HepG2 (cell line): Measurements from ENCODE around the gene STK11. TPM values are rescaled to one million over a fixed set of nuclear protein-coding genes. Genes with fewer than 3 reads are reported as not detected.

Experiments used
- HMGXB4 ChIP-seq, 2 experiments: sonication (generic) in 1 of 2; formaldehyde crosslinking in 1 of 2; IDR thresholded peaks; 2 replicates each; pipeline versions ENCODE4 v1.4.0 to v1.6.1; 2018 to 2020; ENCODE audit warnings: missing genetic modification reagents in 2 of 2, borderline replicate concordance in 1 of 2, low read depth in 1 of 2, mild to moderate bottlenecking in 1 of 2, missing biosample characterization in 1 of 2
- HNF4G ChIP-seq, 2 experiments: sonication (generic) in 1 of 2; formaldehyde crosslinking in 1 of 2; IDR thresholded peaks; 2 replicates each; pipeline versions ENCODE4 v1.4.0 to v1.6.1; 2011 to 2020; ENCODE audit warnings: borderline replicate concordance in 2 of 2, low read depth in 2 of 2, mild to moderate bottlenecking in 2 of 2, low read length in 1 of 2, missing genetic modification reagents in 1 of 2, moderate library complexity in 1 of 2
- KLF11 ChIP-seq: IDR thresholded peaks from 2 replicates; pipeline ENCODE4 v1.6.1; 2016; ENCODE audit warnings: missing compliant biosample characterization
- POGZ ChIP-seq: sonication (generic); formaldehyde crosslinking; IDR thresholded peaks from 2 replicates; pipeline ENCODE4 v1.4.0; 2020; ENCODE audit warnings: mild to moderate bottlenecking, missing genetic modification reagents
- SMC3 ChIP-seq: IDR thresholded peaks from 2 replicates; pipeline ENCODE4 v1.6.1; 2011; ENCODE audit warnings: low read length, improper control_type of control experiment
- TCF12 ChIP-seq, 2 experiments: fragments of 450-650 bp in 1 of 2; sonication (generic) in 1 of 2; formaldehyde crosslinking in 1 of 2; IDR thresholded peaks; 2 replicates each; pipeline versions ENCODE4 v1.6.1 to v1.8.0; 2017 to 2022; ENCODE audit warnings: antibody characterized with exemption in 1 of 2, mild to moderate bottlenecking in 1 of 2, missing genetic modification reagents in 1 of 2, moderate library complexity in 1 of 2
- THRA ChIP-seq: sonication (generic); formaldehyde crosslinking; IDR thresholded peaks from 2 replicates; pipeline ENCODE4 v1.4.0; 2020; ENCODE audit warnings: missing genetic modification reagents, borderline replicate concordance
- TSC22D2 ChIP-seq: sonication (generic); formaldehyde crosslinking; IDR thresholded peaks from 2 replicates; pipeline ENCODE4 v1.5.1; 2020; ENCODE audit warnings: missing genetic modification reagents, mild to moderate bottlenecking, borderline replicate concordance
- ZNF235 ChIP-seq: sonication (generic); formaldehyde crosslinking; IDR thresholded peaks from 2 replicates; pipeline ENCODE4 v1.8.1; 2023; ENCODE audit warnings: mild to moderate bottlenecking, missing genetic modification reagents, borderline replicate concordance
- ZNF326 ChIP-seq: sonication (generic); formaldehyde crosslinking; IDR thresholded peaks from 2 replicates; pipeline ENCODE4 v1.4.0; 2020; ENCODE audit warnings: missing genetic modification reagents, borderline replicate concordance
- ZNF333 ChIP-seq: sonication (generic); formaldehyde crosslinking; IDR thresholded peaks from 2 replicates; pipeline ENCODE4 v1.4.0; 2020; ENCODE audit warnings: mild to moderate bottlenecking, missing genetic modification reagents, borderline replicate concordance
- ZNF574 ChIP-seq: sonication (generic); formaldehyde crosslinking; IDR thresholded peaks from 2 replicates; pipeline ENCODE4 v1.4.0; 2020; ENCODE audit warnings: missing genetic modification reagents
- ZNF616 ChIP-seq: sonication (generic); formaldehyde crosslinking; IDR thresholded peaks from 2 replicates; pipeline ENCODE4 v1.5.0; 2020; ENCODE audit warnings: low read depth, mild to moderate bottlenecking, missing genetic modification reagents
- ZNF644 ChIP-seq: IDR thresholded peaks from 2 replicates; pipeline ENCODE4 v1.6.1; 2016; ENCODE audit warnings: low read depth
- ZNF768 ChIP-seq: sonication (generic); formaldehyde crosslinking; IDR thresholded peaks from 2 replicates; pipeline ENCODE4 v1.4.0; 2020; ENCODE audit warnings: missing genetic modification reagents
- polyA plus RNA-seq, 8 experiments: library from polyadenylated mRNA; depleted of rRNA in 3 of 8; stranded (reverse) in 7 of 8; unstranded in 1 of 8; fragments of >200 nt; fragmentation: Illumina TruSeq in 4 of 8; extraction: Trizol in 4 of 8; gene quantifications; 2 replicates each; pipeline versions ENCODE4 v1.2.1 to v1.2.3, GENCODE V29; 2011 to 2016; ENCODE audit warnings: low read depth in 4 of 8, missing spikeins in 1 of 8, mixed read lengths in 1 of 8; ENCODE audit not compliant: insufficient read depth in 1 of 8
- total RNA-seq, 5 experiments: library from RNA; depleted of rRNA; stranded (reverse); fragments of >200 nt; fragmentation: Illumina TruSeq; extraction: Trizol; gene quantifications; 2 replicates each; pipeline ENCODE4 v1.2.3, GENCODE V29; 2016; ENCODE audit warnings: low read depth in 1 of 5
- TF ChIP-seq, protein P1 (sequence below): sonication (generic); formaldehyde crosslinking; IDR thresholded peaks from 2 replicates; pipeline ENCODE4 v1.4.0; 2020; ENCODE audit warnings: missing genetic modification reagents, borderline replicate concordance

STK11 gene
- total and polyA plus RNA-seq, 2 of the 13 experiments (the other 11 are each of a cell fraction or from before 2014, with no cell fraction given): 27.5 to 43.6 TPM

GRCh38 chr19:1266916-1267476 is 61.4 kb downstream of the STK11 start (continued):
- TF ChIP-seq, protein P1, sequence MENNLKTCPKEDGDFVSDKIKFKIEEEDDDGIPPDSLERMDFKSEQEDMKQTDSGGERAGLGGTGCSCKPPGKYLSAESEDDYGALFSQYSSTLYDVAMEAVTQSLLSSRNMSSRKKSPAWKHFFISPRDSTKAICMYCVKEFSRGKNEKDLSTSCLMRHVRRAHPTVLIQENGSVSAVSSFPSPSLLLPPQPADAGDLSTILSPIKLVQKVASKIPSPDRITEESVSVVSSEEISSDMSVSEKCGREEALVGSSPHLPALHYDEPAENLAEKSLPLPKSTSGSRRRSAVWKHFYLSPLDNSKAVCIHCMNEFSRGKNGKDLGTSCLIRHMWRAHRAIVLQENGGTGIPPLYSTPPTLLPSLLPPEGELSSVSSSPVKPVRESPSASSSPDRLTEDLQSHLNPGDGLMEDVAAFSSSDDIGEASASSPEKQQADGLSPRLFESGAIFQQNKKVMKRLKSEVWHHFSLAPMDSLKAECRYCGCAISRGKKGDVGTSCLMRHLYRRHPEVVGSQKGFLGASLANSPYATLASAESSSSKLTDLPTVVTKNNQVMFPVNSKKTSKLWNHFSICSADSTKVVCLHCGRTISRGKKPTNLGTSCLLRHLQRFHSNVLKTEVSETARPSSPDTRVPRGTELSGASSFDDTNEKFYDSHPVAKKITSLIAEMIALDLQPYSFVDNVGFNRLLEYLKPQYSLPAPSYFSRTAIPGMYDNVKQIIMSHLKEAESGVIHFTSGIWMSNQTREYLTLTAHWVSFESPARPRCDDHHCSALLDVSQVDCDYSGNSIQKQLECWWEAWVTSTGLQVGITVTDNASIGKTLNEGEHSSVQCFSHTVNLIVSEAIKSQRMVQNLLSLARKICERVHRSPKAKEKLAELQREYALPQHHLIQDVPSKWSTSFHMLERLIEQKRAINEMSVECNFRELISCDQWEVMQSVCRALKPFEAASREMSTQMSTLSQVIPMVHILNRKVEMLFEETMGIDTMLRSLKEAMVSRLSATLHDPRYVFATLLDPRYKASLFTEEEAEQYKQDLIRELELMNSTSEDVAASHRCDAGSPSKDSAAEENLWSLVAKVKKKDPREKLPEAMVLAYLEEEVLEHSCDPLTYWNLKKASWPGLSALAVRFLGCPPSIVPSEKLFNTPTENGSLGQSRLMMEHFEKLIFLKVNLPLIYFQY (CRISPR knock-in tag): peak; percentile 74; the same call in 1 of the 2 replicates
- peak; percentile 21; the same call in 1 of the 2 replicates for TF ChIP-seq SMC3
- TF ChIP-seq HMGXB4 (CRISPR knock-in tag; IDR thresholded peaks at IDR 0.05; ENCODE audit: borderline replicate concordance in 1 of 2, low read depth in 1 of 2): 0 out of 4 replicates have a peak, but pooled peaks have one; percentile 48 to 52
- TF ChIP-seq TCF12 (IDR thresholded peaks at IDR 0.05): no peak
- TF ChIP-seq TCF12 (CRISPR knock-in tag; IDR thresholded peaks at IDR 0.05): peak; percentile 62; the same call in 1 of the 2 replicates
- TF ChIP-seq HNF4G (IDR thresholded peaks at IDR 0.05; ENCODE audit: borderline replicate concordance, low read depth, low read length): no peak
- TF ChIP-seq HNF4G (CRISPR knock-in tag; IDR thresholded peaks at IDR 0.05; ENCODE audit: borderline replicate concordance, low read depth): peak; percentile 52; the same call in 1 of the 2 replicates
- peak; percentile 63 for TF ChIP-seq ZNF574
- TF ChIP-seq ZNF616 (CRISPR knock-in tag): peak; percentile 25; the same call in 1 of the 2 replicates
- TF ChIP-seq TSC22D2 (CRISPR knock-in tag): peak; percentile 63; the same call in 1 of the 2 replicates
- no peak for TF ChIP-seq ZNF644 (CRISPR knock-in tag)
- no peak for TF ChIP-seq ZNF326 (CRISPR knock-in tag)
- TF ChIP-seq KLF11 (CRISPR knock-in tag): no peak
- TF ChIP-seq THRA: peak; percentile 26; the same call in 1 of the 2 replicates
- TF ChIP-seq ZNF333: 0 out of 2 replicates have a peak, but pooled peaks have one; percentile 36
- peak; percentile 24; the same call in 1 of the 2 replicates for TF ChIP-seq ZNF768 (CRISPR knock-in tag)
- TF ChIP-seq POGZ (CRISPR knock-in tag): 0 out of 2 replicates have a peak, but pooled peaks have one; percentile 26
- peak; percentile 91; the same call in 1 of the 2 replicates for TF ChIP-seq ZNF235 (CRISPR knock-in tag)
